ES-I3 (cell line): ENCODE results near the gene GPR176.

ENCODE experiments used
- H3K36me3 ChIP-seq: 2 replicates; pipeline ENCODE4 v1.6.1; 2013; ENCODE audit warnings: mild to moderate bottlenecking, low read length, control low read depth, moderate library complexity; ENCODE audit not compliant: insufficient read depth
- H3K4me1 ChIP-seq: 2 replicates; pipeline ENCODE4 v1.6.1; 2013; ENCODE audit warnings: mild to moderate bottlenecking, control low read depth, low read length; ENCODE audit not compliant: insufficient read depth
- H3K9ac ChIP-seq: 2 replicates; pipeline ENCODE4 v1.6.1; 2013; ENCODE audit warnings: low read depth, mild to moderate bottlenecking, low read length, moderate library complexity
- H3K9me3 ChIP-seq: 2 replicates; pipeline ENCODE4 v1.6.1; 2013; ENCODE audit warnings: mild to moderate bottlenecking, low read length, moderate library complexity; ENCODE audit not compliant: control insufficient read depth, insufficient read depth

The GPR176 gene

DNA sequence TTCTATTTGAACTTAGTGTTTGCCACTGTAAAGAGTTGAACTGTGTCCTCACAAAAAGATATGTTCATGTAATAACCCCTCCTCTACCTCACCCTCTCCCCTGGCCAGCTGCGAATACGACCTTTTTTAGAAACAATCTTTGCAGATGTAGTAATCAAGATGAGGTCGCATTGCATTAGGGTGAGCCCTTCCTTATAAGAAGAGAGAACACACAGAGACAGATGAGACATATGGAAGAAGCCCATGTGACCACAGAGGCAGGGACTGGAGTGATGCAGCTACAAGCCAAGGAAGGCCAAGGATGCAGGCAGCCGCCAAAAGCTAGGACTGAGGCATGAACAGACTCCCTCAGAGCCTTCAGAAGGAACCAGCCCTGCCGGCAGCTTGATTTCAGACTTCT, 27.6 kb downstream of the GPR176 start:
- H3K36me3 ChIP-seq, result no peaks in the 10 kb centered on the region
- H3K9ac ChIP-seq, result no peak overlapping the region
- H3K9me3 ChIP-seq, result peaks cover 5% of the 10 kb centered on the region; the same call in 1 of the 2 replicates
- peaks cover 23% of the 10 kb centered on the region for H3K4me1 ChIP-seq

DNA sequence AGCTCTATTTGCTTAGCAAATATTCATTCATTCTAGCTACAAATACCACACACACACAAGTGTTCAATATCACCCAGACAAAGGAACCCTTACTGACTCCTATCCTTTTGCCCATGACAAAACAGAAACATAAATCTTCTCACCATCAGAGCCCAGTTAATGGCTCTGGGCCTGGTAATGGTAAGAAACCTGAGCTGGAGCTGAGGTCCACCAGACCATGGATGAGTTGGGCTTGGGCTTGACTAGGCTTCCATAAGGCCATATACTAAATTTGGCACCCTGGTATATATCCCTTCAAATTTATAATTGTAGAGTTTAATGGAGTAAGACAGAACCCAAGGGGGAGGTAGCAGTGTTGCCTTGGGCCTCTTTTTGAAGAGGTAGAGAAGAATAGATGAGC, 29.4 kb downstream of the GPR176 start:
- Histone ChIP-seq H3K36me3 (no peaks in the 10 kb centered on the region), H3K4me1 (peaks cover 35% of the 10 kb centered on the region), H3K9ac (no peak overlapping the region), H3K9me3 (peaks cover 3% of the 10 kb centered on the region; the same call in 1 of the 2 replicates)

DNA sequence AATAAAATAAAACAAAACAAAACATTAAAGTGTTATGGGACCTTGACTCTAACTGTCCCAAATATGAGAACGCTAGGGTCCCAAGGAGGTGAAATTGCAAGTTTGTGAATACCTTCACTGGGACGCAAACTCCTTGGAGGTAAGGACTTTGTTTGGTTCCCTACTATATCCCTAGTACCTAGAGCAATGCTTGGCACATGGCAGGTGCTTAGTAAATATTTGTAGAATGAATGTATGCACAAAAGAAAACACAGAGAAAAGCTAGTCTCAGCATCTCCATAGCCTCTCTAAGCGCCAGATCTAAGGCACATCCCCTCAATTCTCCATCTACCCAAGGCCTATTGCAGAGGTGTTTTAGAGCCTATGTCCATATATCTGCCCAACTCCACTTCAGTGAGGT, 30.5 kb downstream of the GPR176 start:
- no peak overlapping the region for H3K9ac ChIP-seq
- H3K36me3 ChIP-seq, result no peaks in the 10 kb centered on the region
- no peaks in the 10 kb centered on the region for H3K9me3 ChIP-seq
- H3K4me1 ChIP-seq, result peaks cover 45% of the 10 kb centered on the region

DNA sequence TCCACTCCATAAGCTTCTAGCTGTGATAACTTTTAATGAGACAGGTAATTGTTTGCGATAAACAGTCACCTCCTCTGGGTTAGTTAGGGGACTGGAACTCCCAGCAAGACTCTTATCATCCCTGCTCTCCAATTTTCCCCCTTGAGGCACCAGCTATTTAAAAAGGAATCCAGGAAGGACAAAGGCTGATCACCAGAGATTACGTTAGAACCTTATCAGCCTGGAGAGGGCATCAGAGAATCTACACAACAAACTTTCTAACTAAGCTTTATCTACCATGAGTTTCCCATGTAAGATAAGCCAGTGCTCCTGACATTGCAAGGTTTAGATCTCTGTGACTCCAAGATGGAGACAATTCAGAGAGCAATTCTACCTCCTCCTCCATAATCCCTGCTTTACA, 31.3 kb downstream of the GPR176 start:
- no peaks in the 10 kb centered on the region for H3K9me3 ChIP-seq
- H3K36me3 ChIP-seq, result no peaks in the 10 kb centered on the region
- H3K9ac ChIP-seq, result no peak overlapping the region
- H3K4me1 ChIP-seq, result peaks cover 51% of the 10 kb centered on the region

DNA sequence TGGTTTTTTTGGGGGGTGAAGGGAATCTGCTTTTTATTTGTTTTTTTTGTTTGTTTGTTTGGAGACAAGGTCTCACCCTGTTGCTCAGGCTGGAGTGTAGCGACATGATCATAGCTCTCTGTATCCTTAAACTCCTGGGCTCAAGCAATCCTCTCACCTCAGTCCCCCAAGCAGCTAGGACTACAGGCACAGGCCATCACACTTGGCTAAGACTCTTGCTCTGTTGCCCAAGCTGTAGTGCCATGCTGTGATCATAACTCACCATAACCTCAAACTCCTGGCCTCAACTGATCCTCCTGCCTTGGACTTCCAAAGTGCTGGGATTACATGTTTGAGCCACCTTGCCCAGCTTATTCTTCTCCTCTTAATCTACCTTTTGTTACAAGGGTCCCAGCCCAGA, 31.8 kb downstream of the GPR176 start:
- peaks cover 51% of the 10 kb centered on the region for H3K4me1 ChIP-seq
- H3K9ac ChIP-seq, result peak overlapping the region; percentile 24; the same call in 1 of the 2 replicates
- H3K9me3 ChIP-seq, result no peaks in the 10 kb centered on the region
- no peaks in the 10 kb centered on the region for H3K36me3 ChIP-seq

DNA sequence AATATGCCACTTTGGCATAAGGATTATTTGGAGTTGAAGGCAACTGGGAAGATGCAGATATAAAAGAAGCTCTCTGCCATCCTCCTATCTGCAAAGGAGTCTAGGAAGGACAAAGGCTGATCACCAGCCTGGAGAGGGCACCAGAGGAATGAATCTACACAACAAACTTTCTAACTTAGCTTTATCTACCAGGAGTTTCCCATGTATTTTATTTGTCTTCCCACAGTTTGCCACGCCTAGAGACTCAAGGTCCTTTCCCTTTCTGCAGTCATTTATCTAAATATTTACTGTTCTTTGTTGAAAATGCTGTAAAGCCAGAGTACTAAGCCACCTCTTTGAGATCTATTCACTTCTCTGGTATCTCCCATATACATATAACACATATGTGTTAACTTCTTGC, 32.2 kb downstream of the GPR176 start:
- Histone ChIP-seq H3K36me3 (no peaks in the 10 kb centered on the region), H3K4me1 (peaks cover 51% of the 10 kb centered on the region), H3K9ac (peak overlapping the region; percentile 24; the same call in 1 of the 2 replicates), H3K9me3 (no peaks in the 10 kb centered on the region)

DNA sequence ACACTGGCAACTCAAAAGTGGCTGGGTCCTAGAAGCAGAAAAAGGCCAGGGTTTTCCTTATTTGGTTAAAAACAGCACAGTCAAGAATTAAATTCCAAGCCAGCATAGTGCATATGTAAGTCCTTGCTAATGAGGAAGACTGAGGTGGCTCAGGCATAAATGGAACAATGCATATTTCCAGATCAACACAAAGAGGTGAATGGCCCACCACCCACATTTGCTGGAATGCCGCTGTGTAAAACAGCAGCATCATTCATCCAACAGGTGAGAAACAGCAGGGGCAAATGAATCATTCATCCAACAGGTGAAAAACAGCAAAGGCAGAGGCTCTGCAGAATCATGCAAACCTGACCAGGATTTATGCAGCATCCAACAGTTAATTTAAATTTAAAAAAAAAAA, 32.9 kb downstream of the GPR176 start:
- peak overlapping the region; percentile 2; the same call in 1 of the 2 replicates for H3K9ac ChIP-seq
- no peaks in the 10 kb centered on the region for H3K36me3 ChIP-seq
- H3K9me3 ChIP-seq, result no peaks in the 10 kb centered on the region
- H3K4me1 ChIP-seq, result peaks cover 51% of the 10 kb centered on the region

DNA sequence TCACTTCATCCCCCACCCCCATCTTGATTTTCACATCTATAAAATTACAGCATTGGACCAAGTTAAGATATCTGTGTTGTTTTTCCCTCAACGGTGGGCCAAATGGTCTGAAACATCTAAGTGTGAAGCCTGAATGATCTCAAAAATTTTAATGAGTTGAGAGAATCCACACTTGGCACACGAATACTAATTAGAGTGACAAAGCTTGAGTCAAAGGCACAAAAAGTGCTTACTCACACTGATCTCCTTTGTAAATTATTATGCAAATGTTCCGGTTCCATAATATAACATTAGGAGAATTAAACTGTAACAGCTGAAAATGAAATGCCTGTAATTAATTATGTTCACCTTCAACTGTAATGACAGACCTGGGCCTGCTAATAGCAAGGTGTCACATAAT, 33.6 kb downstream of the GPR176 start:
- no peaks in the 10 kb centered on the region for H3K36me3 ChIP-seq
- peaks cover 51% of the 10 kb centered on the region for H3K4me1 ChIP-seq
- H3K9ac ChIP-seq, result no peak overlapping the region; the same call in 1 of the 2 replicates
- H3K9me3 ChIP-seq, result no peaks in the 10 kb centered on the region

DNA sequence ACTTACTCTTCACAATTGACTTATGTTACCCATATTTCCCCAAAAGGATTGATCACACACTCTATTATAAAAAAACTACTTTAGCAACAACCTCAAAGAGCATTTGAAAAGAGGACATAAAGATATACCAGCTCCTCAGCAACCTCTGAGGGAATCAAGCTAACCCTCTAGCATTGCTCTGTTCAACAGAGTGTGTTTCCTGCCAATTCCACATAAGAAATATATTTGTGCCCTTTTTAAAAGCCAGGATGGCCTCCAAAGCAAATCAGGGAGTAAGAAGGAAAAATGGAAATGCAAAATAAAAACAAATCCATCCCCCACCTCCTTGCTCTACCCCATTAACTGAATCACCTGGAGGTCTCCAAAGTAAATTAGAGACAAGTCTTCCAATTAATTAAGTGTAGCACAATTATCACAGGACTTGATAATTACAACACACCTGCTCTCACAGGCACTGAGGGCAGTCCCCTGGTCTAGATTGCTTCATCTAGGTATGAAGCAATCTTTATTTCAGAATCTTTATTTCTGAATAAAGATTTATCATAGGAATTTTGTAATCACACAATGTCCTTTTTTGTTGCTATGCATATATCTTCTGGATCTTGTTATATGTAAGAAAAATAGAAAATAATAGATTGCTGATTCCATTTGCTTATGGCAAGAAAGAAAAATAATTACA, 34.8 kb downstream of the GPR176 start:
- H3K36me3 ChIP-seq, result no peaks in the 10 kb centered on the region
- H3K9me3 ChIP-seq, result no peaks in the 10 kb centered on the region
- no peak overlapping the region for H3K9ac ChIP-seq
- H3K4me1 ChIP-seq, result peaks cover 49% of the 10 kb centered on the region

DNA sequence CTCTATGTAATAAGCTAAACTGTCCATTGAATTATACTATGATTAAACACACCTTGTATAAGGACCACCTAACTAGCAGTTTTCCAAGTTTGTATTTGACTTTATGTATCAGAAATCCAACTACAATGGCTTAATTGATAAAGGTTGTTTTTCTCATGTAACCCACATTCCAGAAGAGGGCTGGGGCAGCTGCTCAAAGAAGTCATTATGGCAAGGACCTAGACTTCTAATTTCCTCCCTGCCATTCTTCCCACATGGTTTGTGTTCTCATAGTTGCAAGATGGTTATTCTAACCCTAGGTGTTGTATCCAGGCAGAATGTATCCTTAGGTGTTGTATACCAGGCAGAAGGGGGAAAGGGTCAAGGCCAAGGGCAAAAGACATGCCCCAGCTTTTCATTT, 35.7 kb downstream of the GPR176 start:
- Histone ChIP-seq H3K9ac (no peak overlapping the region), H3K9me3 (no peaks in the 10 kb centered on the region), H3K4me1 (peaks cover 45% of the 10 kb centered on the region), H3K36me3 (no peaks in the 10 kb centered on the region)

DNA sequence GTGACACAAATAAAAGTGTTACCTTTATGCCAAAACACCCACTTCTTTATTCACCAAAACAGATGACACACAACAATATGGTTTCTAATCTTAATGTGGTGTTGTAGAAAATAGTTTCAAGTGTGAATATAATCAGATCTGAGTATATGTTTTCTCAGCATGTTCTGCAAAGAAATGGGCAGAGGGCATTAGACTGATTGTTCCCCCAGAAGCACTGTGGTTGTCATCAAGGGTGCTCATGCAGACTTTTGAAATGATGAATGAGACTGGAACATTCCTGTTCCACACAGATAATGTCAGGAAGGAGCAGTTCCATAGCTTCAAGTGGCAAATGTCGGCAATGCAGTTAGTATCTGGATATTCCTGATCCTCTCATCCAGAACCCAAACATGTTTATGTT, 37.5 kb downstream of the GPR176 start:
- H3K36me3 ChIP-seq, result no peaks in the 10 kb centered on the region
- H3K9me3 ChIP-seq, result no peaks in the 10 kb centered on the region
- H3K4me1 ChIP-seq, result peaks cover 29% of the 10 kb centered on the region
- no peak overlapping the region for H3K9ac ChIP-seq

DNA sequence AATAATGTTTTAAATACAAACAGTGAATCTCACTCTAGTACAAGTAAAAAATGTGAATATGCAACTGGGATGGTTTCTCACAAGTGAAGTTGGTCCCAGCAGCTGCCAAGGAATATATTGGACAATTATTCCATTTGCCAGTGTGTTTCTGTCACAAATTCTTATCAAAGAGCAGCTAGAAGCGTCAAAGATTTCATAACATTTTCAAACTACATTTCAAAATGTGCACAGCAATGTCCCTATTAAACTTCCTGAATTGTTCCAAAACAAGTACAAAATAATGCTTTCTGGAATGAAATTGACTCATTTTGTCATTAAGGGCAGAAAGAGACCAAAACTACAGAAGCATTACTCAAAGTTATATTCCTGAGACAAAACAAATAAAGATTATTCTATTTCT, 38.3 kb downstream of the GPR176 start:
- Histone ChIP-seq H3K9ac (no peak overlapping the region), H3K4me1 (peaks cover 25% of the 10 kb centered on the region), H3K9me3 (no peaks in the 10 kb centered on the region), H3K36me3 (no peaks in the 10 kb centered on the region)

DNA sequence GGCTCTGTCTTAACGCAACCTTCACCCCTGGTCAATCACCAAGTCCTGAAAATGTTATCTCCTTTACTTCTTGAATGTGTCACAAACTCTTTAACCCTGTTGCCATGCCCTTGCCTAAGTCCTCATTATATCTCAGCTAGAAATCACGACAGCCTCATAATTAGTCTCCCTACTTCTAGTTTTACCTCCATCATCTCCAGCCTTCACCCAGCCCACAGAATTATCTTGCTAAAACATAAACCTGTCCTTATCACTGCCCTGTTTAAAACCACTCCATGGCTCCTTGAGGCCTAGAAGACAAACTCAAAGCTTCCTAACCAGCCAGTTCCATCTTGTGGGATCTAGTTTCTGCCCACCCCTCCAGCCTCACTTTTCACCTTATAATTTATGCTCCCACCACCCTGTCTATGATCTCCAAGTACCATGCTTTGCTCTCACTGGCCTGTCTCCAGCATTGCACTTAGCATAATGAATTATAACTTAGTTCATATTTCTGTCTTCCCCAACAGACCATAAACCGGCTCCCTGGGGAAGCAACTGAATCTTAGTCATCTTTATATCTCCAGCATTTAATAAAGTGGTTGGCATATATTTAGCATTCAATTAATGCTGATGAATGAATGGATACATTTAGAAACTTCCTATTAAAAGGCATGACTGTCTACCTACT, 39.2 kb downstream of the GPR176 start:
- Histone ChIP-seq H3K9me3 (no peaks in the 10 kb centered on the region), H3K9ac (no peak overlapping the region), H3K4me1 (peaks cover 18% of the 10 kb centered on the region; the same call in 1 of the 2 replicates), H3K36me3 (no peaks in the 10 kb centered on the region)

DNA sequence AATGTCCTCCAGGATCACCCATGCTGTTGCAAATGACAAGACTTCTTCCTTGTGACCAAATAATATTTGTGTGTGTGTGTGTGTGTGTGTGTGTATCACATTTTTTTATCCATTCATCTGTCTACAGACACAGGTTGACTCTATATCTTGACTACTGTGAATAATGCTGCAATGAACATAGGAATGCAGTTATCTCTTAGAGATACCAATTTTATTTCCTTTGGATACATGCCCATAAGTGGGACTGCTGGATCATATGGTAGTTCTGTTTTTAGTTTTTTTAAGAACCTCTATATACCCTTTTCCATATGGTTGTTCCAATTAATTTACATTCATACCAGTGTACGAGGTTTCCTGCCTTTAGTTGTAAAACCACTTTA, 41.7 kb downstream of the GPR176 start:
- Histone ChIP-seq H3K36me3 (no peaks in the 10 kb centered on the region), H3K4me1 (no peaks in the 10 kb centered on the region), H3K9me3 (no peaks in the 10 kb centered on the region), H3K9ac (no peak overlapping the region)

DNA sequence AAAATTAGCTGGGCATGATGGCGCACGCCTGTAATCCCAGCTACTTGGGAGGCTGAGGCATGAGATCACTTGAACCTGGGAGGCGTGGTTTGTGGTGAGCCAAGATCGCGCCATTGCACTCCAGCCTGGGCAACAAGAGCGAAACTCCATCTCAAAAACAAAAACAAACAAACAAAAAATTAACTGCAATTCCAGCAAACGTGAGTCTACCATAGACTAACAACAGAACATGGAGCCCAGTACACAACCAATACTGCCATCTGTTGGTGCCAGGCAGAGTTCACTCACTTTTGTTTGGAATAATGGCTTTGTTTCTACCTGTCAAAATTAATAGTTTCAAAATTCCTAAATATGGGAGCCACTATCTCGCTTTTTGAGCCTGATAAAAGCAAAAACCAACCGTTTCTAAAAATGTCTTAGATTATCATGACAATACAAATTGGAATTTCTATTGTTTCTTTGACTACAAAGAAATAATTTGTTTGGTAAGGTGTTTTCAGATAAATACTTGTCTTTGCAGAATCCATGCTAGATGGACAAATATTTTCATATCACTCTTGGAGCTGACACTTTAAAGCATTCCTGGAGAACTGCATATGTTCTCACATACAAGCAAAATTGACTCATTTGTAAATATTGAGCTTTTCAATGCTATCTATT, 45.0 kb downstream of the GPR176 start:
- no peak overlapping the region for H3K9ac ChIP-seq
- H3K9me3 ChIP-seq, result no peaks in the 10 kb centered on the region
- H3K36me3 ChIP-seq, result no peaks in the 10 kb centered on the region
- 0 out of 2 replicates have a peak, but pooled peaks cover 3% of the 10 kb centered on the region for H3K4me1 ChIP-seq
